Mucosa of gallbladder (tissue), 1 donor: Measurements from ENCODE around the gene NRG3. TPM values are rescaled to one million over a fixed set of nuclear protein-coding genes. Genes with fewer than 3 reads are reported as not detected.

Experiments used
- DNase-seq: peaks from one replicate; pipeline ENCODE4 v3.0.0-alpha.2; 2020; ENCODE audit warnings: low spot score
- total RNA-seq: library from RNA; stranded (reverse); gene quantifications from one replicate; pipeline ENCODE4 v1.2.1, GENCODE V29; 2021
- donor health status: DM: no; HTN: no; CAD: no.

The NRG3 gene
- total RNA-seq, 1 donor from 2014 or later, result 14.6 TPM

DNA sequence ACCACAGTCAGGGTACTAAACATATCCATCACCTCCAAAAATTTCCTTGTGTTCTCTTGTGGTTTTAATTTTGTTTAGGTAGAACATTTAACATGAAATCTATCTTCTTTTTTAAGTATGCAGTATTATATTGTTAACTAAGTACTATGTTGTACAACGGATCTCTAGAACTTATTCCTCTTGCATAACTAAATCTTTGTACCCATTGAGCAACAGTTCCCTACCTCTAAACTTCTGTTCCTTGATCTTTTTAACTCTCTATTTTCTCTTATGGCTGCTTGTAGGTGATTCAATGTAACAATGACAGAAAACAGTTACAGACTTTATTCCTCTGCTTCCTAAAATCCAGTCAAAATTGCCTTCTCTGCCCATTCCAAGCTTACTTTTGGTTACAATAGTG, 9.9 kb downstream of the NRG3 start:
- DNase-seq, result no peak

DNA sequence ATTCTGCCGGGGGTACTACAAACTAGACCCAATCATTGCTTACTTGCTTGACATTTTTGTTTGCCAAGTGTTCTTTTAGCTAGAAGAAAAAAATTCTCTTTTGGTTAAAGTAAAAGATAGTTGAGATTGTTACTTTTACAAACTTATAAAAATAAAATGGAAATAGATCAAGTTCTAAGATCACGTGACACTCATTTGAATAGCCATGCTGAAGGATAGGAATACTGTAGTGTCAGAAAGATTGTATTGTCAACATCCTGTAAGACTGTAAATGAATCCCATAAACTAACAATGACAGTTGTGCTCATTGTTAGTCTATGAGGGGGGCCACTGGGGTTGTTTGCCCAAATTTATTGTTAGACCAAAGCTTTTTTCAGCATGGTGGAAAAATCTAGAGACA, 10.5 kb downstream of the NRG3 start:
- DNase-seq, result no peak

DNA sequence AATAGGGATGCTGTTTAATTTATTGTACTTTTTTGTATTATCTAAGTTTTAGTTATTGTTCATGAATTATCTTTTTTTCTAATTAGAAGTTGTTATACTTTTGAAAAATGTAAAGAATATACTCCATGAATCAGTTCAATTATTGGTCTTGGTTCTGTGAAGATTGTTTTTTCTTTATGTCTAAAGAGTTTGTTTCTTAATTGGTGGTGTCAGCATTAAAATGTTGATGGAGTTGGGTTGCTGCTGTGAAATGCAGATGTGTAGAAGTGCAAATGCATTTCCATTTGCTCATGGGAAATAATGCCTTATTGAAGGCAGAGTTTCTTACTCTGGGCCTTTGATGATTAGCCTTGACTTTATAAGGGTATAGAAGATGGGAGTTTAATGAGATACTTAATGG, 11.9 kb downstream of the NRG3 start:
- DNase-seq, result no peak

GRCh38 chr10:81889181-81889769, 14.3 kb downstream of the NRG3 start:
- DNase-seq, result no peak

DNA sequence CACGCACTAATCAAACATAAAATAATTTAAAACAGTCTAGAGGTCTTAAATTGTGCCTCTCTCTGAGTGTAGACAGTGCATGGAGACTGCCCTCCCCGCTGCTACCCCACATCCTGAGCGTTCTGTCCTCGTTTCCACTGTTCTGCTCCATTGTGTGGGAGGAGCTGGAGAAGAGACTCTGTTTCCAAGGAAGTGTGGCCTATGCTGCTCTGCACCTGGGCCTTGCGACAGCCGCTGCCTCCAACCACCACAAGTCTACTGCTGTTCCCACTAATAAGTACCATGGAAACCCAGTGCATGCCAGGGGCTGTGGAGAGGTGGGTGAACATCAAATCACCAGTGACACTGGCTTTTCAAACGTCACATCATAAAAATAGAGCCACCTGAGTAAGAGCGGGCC, 19.6 kb downstream of the NRG3 start:
- DNase-seq, result no peak

DNA sequence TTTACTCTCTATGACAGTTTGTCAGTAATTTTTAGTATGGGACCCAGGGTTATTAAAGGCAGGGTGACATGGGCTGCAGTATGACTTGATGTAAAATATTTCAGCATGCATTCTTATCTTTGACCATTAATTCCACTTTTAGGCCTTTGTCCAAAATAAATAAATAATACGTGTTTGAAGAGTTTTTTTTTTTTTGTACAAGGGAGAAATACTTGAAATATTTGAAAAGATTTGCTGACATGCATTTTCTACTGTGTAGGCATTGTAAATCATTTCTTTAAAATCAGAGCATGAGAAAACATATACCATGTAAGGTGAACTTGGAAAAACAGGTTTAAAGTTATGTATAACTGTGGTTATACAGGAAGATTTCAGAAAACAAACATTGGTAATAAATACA, 23.5 kb downstream of the NRG3 start:
- DNase-seq, result no peak

DNA sequence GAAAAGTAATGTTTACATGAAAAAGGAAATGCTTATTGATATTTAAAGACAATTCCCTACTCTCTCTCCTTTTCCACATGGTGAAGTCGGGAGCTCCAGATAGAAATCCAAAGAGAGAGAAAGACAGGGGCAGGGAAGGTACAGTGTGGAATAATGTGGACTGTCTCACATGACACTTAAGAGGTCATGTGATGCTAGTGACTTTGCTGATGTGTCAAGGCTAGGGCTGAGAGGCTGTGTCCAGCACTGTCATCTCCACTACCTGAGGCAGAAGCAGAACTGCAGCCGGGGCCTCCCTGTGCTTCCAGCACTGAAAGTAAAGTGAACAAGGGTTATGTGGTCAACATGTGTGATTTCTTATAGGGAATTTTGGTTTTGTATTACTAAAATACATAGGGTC, 26.0 kb downstream of the NRG3 start:
- DNase-seq, result no peak

DNA sequence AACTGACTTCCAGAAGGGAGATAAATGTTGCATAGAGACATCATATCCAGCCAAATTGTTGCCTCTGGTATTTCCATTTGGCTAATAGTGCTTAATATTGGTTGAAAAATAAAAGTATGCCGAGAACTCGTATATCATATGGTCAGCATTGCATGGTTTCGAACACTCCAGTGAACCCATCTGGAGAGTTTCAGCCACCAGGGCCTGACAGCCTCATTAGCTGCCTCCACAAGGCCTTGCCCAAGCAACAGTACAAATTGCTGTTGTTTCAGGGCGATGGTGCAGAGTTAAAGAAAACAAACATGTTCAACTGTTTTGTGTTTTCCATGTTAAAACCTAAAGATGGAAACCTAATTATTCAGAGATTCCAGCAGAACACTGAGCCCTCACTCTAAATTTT, 28.5 kb downstream of the NRG3 start:
- DNase-seq, result no peak

- no peak for DNase-seq
Measured at GRCh38 chr10:81905161-81905560, 30.2 kb downstream of the NRG3 start.

GRCh38 chr10:81909453-81909852, 34.5 kb downstream of the NRG3 start:
- no peak for DNase-seq

DNA sequence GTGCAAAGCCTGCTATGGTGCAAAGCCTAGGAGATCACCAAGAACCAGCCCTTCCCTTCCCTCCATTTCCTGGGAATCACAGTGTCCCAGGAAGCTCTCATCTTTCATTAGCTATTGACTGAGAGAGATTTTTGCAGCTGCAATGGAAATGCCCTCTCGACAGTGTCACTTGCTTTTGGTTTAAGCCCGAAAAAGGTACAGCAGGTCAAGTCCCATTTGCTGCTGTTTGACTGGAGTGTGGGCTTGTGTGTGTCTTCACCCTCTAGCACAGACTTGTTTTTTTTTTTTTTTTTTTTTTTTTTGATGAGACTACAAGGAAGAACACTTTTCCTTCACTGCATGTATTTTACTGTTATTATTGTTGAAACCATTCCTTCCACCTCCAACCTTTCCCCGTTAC, 36.3 kb downstream of the NRG3 start:
- no peak for DNase-seq

DNA sequence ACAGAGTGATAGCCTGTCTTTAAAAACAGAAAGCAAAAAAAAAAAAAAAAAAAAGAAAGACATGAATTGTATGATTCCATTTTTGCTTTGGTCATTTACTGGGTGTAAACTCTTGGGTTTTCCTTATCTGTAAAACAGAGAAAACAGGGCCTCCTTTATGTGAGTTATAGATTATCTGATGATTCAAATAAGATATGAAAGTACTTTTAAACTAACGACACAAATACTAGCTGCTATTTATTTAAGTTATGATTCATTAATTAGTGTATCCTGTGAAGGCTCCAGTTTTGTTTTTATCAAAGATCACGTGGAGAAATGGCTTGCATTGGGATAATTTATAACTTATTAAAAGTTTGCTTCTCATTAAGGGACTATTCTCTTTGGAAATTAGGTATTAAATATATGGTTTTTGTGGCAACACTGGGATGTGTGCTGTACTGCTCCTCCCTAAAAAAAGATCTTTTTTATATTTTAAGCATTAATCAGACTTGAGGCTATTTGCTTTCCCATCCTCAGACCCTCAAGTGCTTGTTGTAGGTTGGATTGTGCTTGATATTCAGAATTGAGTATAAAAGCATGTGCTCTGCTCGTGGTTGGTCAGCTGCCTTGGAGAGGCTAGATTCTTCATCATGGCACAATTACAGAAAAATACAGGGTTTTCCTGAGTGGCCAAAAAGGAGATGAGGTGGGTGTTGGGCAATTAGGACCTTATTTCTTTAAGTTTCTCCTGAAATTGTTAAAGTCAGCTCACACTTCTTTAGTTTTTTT, 39.9 kb downstream of the NRG3 start:
- DNase-seq, result no peak

- no peak for DNase-seq
Measured at GRCh38 chr10:81915504-81915897, 40.5 kb downstream of the NRG3 start.

- DNase-seq, result no peak
Measured at GRCh38 chr10:81917666-81918065, 42.7 kb downstream of the NRG3 start.

DNA sequence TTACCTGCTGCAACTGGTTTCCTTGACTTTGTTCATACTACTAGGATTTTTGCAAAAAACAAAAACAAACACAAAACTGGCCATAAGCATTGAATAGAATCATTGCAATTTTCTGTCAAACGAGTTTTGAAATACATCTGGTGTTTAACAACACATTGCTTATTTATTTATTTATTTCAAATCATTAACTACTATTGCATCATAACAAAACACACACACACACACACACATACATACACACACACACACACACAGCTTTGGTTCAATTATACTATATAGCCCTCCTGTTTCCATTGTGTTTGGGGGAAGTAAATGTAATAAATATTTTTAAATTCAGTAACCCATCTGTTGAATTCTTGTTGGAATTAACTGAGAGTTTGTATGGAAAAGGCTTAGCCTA, 43.8 kb downstream of the NRG3 start:
- DNase-seq, result no peak

DNA sequence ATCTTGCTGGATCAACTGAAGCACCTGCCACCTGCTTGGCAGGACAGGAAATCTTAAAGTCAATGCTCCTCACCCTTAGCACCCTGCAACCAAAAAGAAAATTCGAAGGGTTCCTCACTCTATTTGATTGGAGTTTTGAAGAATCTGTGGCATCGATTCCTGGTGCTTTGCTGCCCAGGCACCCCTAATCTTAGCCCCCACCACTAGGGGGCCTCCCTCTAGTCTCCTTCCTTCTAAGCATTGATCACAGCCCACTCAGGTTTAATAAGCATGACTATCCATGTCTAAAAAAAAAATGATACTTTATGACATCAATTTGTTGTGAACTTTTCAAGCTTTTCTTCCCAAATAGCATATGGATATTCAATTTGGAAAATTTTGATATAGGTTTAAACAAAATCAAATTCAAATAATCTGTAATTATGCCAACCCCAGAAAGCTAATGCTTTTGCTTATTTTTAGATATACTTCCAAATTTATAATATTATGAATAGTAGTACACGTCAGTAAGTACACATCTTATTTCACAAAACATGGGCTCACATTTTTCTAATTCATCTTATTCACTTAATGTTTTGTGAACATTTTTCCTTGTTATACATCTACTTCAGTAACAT, 45.3 kb downstream of the NRG3 start:
- no peak for DNase-seq

- no peak for DNase-seq
Measured at GRCh38 chr10:81928119-81928518, 53.1 kb downstream of the NRG3 start.

DNA sequence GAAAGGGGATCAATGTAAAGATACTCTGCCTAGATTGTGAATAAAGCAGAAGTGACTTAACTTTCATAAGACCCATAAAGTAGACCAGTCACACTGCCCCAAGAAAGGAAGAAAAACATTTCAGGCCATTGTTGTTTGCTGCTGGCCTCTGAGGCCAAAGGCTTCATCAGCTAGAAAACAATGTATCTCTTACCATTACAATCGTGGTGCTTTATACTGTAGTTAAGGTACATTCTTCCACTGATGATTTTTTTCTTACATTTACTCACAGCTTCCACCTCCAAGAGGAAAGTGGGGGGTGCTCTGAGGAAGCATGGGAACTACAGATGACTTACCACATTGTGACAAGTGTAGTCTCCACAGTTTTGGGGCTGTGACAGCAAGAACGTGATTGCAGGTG, 68.6 kb downstream of the NRG3 start:
- DNase-seq, result no peak

DNA sequence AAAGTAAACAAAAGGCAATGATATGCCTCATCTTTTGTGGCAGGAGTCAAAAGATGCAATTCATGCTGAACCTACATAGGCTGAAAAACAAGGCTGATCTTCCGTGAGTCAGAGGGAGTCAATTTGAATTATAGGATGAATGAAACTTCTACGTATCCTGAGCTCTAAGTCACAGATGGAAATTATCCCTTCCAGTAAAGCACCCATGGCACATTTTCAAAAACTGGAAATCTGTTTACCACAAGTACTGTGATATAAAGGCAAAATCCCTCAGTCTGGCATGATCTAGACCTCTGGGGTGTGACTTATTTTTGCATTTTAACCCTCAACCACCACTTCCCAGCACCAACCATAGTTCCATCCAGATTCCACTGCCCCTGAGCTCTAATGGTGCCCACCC, 69.6 kb downstream of the NRG3 start:
- no peak for DNase-seq

GRCh38 chr10:81949283-81949682, 74.3 kb downstream of the NRG3 start:
- no peak for DNase-seq

- DNase-seq, result no peak
Measured at GRCh38 chr10:81950358-81950757, 75.4 kb downstream of the NRG3 start.

GRCh38 chr10:81953420-81953819, 78.4 kb downstream of the NRG3 start:
- no peak for DNase-seq

- DNase-seq, result no peak
Measured at GRCh38 chr10:81957976-81958375, 83.0 kb downstream of the NRG3 start.
